IMR-90 (cell line): Measurements from ENCODE around the gene GRN. TPM values are rescaled to one million over a fixed set of nuclear protein-coding genes. Genes with fewer than 3 reads are reported as not detected.
A peak's percentile ranks its signal among the peaks of the same experiment; 100 is the strongest.

Experiments used
- ATAC-seq: fragments of 200-7000 bp; cut with Tn5 transposase; 2 replicates; pipeline ENCODE4 v1.9.1; 2020; ENCODE audit warnings: low read depth, mild to moderate bottlenecking, moderate library complexity
- BruUV-seq: library from RNA; stranded (reverse); fragments of 400-500 nt; replicated peaks from 2 replicates; lab custom pipeline; 2021; lab: Mats Ljungman, UMichigan
- CTCF ChIA-PET: fragments of 300-600 bp; formaldehyde crosslinking; extraction: SDS; loops from one replicate; lab custom pipeline; 2021; ENCODE audit warnings: antibody characterized with exemption; lab: Yijun Ruan, JAX
- POLR2A ChIA-PET: fragments of 300-600 bp; sonication (Branson Sonifier 250); formaldehyde crosslinking; loops from one replicate; lab custom pipeline; 2022; ENCODE audit warnings: antibody characterized with exemption; ENCODE audit not compliant: unreplicated experiment; lab: Charles Lee
- DNase-seq: peaks from one replicate; pipeline ENCODE4 v3.0.0; 2013
- H2AFZ ChIP-seq: replicated peaks from 2 replicates; pipeline ENCODE3; 2013; ENCODE audit warnings: low read length, mild to moderate bottlenecking; ENCODE audit not compliant: poor library complexity
- H2AK5ac ChIP-seq: 2 replicates; pipeline ENCODE4 v1.6.1; 2013; ENCODE audit warnings: low read depth, low read length, inconsistent platforms
- H2AK9ac ChIP-seq: replicated peaks from 2 replicates; pipeline ENCODE3; 2013; ENCODE audit warnings: mild to moderate bottlenecking, low read depth, low read length, moderate library complexity; ENCODE audit not compliant: poor library complexity
- H2BK120ac ChIP-seq: 2 replicates; pipeline ENCODE4 v1.6.1; 2013; ENCODE audit warnings: low read depth, low read length, inconsistent platforms
- H2BK15ac ChIP-seq: 3 replicates; pipeline ENCODE4 v1.6.1; 2013; ENCODE audit warnings: low read depth, low read length, inconsistent platforms
- H2BK20ac ChIP-seq: 2 replicates; pipeline ENCODE4 v1.6.1; 2013; ENCODE audit warnings: low read depth, mild to moderate bottlenecking, inconsistent platforms, low read length, moderate library complexity
- H2BK5ac ChIP-seq: 2 replicates; pipeline ENCODE4 v1.6.1; 2013; ENCODE audit warnings: mild to moderate bottlenecking, low read depth, low read length, inconsistent platforms; ENCODE audit not compliant: poor library complexity, severe bottlenecking
- H3K14ac ChIP-seq: replicated peaks from 2 replicates; pipeline ENCODE4 v1.6.1; 2013; ENCODE audit warnings: low read depth, low read length, inconsistent platforms
- H3K18ac ChIP-seq: 2 replicates; pipeline ENCODE4 v1.6.1; 2013; ENCODE audit warnings: low read depth, low read length, control low read depth
- H3K23ac ChIP-seq: 2 replicates; pipeline ENCODE4 v1.6.1; 2013; ENCODE audit warnings: low read depth, low read length, inconsistent platforms
- H3K27ac ChIP-seq: 2 replicates; pipeline ENCODE4 v1.5.1; 2013; ENCODE audit warnings: mild to moderate bottlenecking, control low read depth, low read length; ENCODE audit not compliant: insufficient read depth
- H3K27me3 ChIP-seq: 2 replicates; pipeline ENCODE4 v1.6.1; 2013; ENCODE audit warnings: low read length; ENCODE audit not compliant: control insufficient read depth, insufficient read depth
- H3K36me3 ChIP-seq: 2 replicates; pipeline ENCODE4 v1.6.1; 2013; ENCODE audit warnings: low read length, mixed read lengths; ENCODE audit not compliant: control insufficient read depth, insufficient read depth
- H3K4ac ChIP-seq: 2 replicates; pipeline ENCODE4 v1.6.1; 2013; ENCODE audit warnings: low read depth, low read length, inconsistent platforms
- H3K4me1 ChIP-seq: 2 replicates; pipeline ENCODE4 v1.6.1; 2013; ENCODE audit warnings: low read length, mixed read lengths; ENCODE audit not compliant: control insufficient read depth, insufficient read depth
- H3K4me2 ChIP-seq: 2 replicates; pipeline ENCODE4 v1.6.1; 2013; ENCODE audit warnings: low read depth, mild to moderate bottlenecking, control low read depth, low read length, moderate library complexity
- H3K4me3 ChIP-seq: 2 replicates; pipeline ENCODE4 v1.5.1; 2013; ENCODE audit warnings: low read depth, mild to moderate bottlenecking, control low read depth, low read length, moderate library complexity; ENCODE audit not compliant: insufficient read depth
- H3K56ac ChIP-seq: 2 replicates; pipeline ENCODE4 v1.6.1; 2013; ENCODE audit warnings: low read length, inconsistent platforms; ENCODE audit not compliant: insufficient read depth; ENCODE audit errors: extremely low read depth
- H3K79me1 ChIP-seq, 2 experiments: 2 replicates each; pipeline ENCODE4 v1.6.1; 2013; ENCODE audit warnings: low read length in 2 of 2, inconsistent platforms in 1 of 2, low read depth in 1 of 2
- H3K9ac ChIP-seq: 2 replicates; pipeline ENCODE4 v1.6.1; 2013; ENCODE audit warnings: low read depth, low read length, control low read depth
- H3K9me1 ChIP-seq: 2 replicates; pipeline ENCODE4 v1.6.1; 2013; ENCODE audit warnings: low read length, inconsistent platforms; ENCODE audit not compliant: insufficient read depth
- H3K9me3 ChIP-seq: 2 replicates; pipeline ENCODE4 v1.6.1; 2013; ENCODE audit warnings: low read length; ENCODE audit not compliant: control insufficient read depth, insufficient read depth
- H4K20me1 ChIP-seq: 2 replicates; pipeline ENCODE4 v1.6.1; 2013; ENCODE audit warnings: low read length, inconsistent platforms; ENCODE audit not compliant: insufficient read depth
- H4K5ac ChIP-seq: 2 replicates; pipeline ENCODE4 v1.6.1; 2013; ENCODE audit warnings: mild to moderate bottlenecking, low read depth, low read length, control low read depth
- H4K8ac ChIP-seq, 2 experiments: 2 replicates each; pipeline ENCODE4 v1.6.1; 2013; ENCODE audit warnings: low read depth in 2 of 2, low read length in 2 of 2, control low read depth in 1 of 2, inconsistent platforms in 1 of 2
- H4K91ac ChIP-seq: 2 replicates; pipeline ENCODE4 v1.6.1; 2013; ENCODE audit warnings: low read depth, low read length, inconsistent platforms; ENCODE audit not compliant: insufficient read depth
- CHD1 ChIP-seq: IDR thresholded peaks from 2 replicates; pipeline ENCODE4 v1.6.1; 2012; ENCODE audit warnings: low read depth, low read length, improper control_type of control experiment
- RAD21 ChIP-seq: IDR thresholded peaks from 2 replicates; pipeline ENCODE4 v1.6.1; 2012; ENCODE audit warnings: low read length, improper control_type of control experiment
- WGBS, 2 experiments: methylation state at CpG; one replicate each; pipeline versions ENCODE4 v1.1.5 to v1.1.7; 2013; ENCODE audit warnings: missing lambda C conversion rate in 2 of 2; ENCODE audit not compliant: insufficient read length in 1 of 2; ENCODE audit errors: extremely low coverage in 2 of 2; 5-methylcytosine and 5-hydroxymethylcytosine counted together
- dilution Hi-C: fragments of 300-500 bp; cut with HindIII; formaldehyde crosslinking; loops from one replicate; pipeline ENCODE4 v1.14.3; 2018; ENCODE audit warnings: low sequenced_read_pairs; ENCODE audit not compliant: unreplicated experiment
- in situ Hi-C: fragments of 300-500 bp; cut with MboI; formaldehyde crosslinking; loops from 3 replicates; pipeline ENCODE4 v1.14.3; 2019; ENCODE audit warnings: low sequenced_read_pairs, inconsistent platforms, mixed read lengths
- intact Hi-C: fragments of 100-400 bp; cut with micrococcal nuclease; formaldehyde crosslinking; loops from 2 replicates; pipeline ENCODE4 v1.10.0; 2022
- polyA plus RNA-seq, 3 experiments: library from polyadenylated mRNA; depleted of rRNA; stranded (reverse); fragments of >200 nt; gene quantifications; 2 replicates each; pipeline ENCODE4 v1.2.3, GENCODE V29; 2012; ENCODE audit warnings: low replicate concordance in 1 of 3
- total RNA-seq: library from RNA; depleted of rRNA; stranded (reverse); fragments of >200 nt; gene quantifications from 2 replicates; pipeline ENCODE4 v1.2.3, GENCODE V29; 2012

The GRN gene
- total and polyA plus RNA-seq, 2 of the 4 experiments (the other 2 are of a cell fraction), result 38.9 to 494 TPM

GRCh38 chr17:44354582-44355561, 9.8 kb downstream of the GRN start:
- 80% methylated on average over 43 of the region's 77 CpGs; no CpG with 5 or more reads in 1 of the 2 experiments for WGBS, 2 experiments
- Histone ChIP-seq H3K56ac (no peak overlapping the region), H3K27ac (no peak overlapping the region), H3K9me3 (no peaks in the 10 kb centered on the region), H4K91ac (no peak overlapping the region), H4K5ac (no peak overlapping the region), H2AK5ac (no peak overlapping the region), H2AK9ac (no peak overlapping the region), H4K8ac (no peak overlapping the region), H3K36me3 (peaks cover 39% of the 10 kb centered on the region), H3K27me3 (no peaks in the 10 kb centered on the region), H3K79me1 (peaks cover 0 to 6% of the 10 kb centered on the region in 2 experiments; a peak in 1 of 4 replicates), H2BK20ac (no peak overlapping the region), H3K4me1 (no peaks in the 10 kb centered on the region), H3K4me3 (no peak overlapping the region), H3K9me1 (no peaks in the 10 kb centered on the region), H3K9ac (no peak overlapping the region), H3K18ac (no peak overlapping the region), H3K4ac (no peak overlapping the region), H4K20me1 (peaks cover 8% of the 10 kb centered on the region; the same call in 1 of the 2 replicates), H2BK5ac (no peak overlapping the region), H3K14ac (no peak overlapping the region), H2BK15ac (no peak overlapping the region), H3K4me2 (no peak overlapping the region), H2BK120ac (no peak overlapping the region), H3K23ac (no peak overlapping the region), H2AFZ (peak overlapping the region; percentile 32)
- ATAC-seq, result no peak
- in situ Hi-C loops (no loop called here), intact Hi-C loops (no loop called here), dilution Hi-C loops (no loop called here)
- no peak for DNase-seq
- POLR2A ChIA-PET, result no interaction called here
- no TSS peak for BruUV-seq
- TF ChIP-seq RAD21 (no peak), CHD1 (no peak)
- CTCF ChIA-PET, result interaction anchor here (0.5 kb wide), 1 partner anchor 333 kb away, joined by 4 read pairs; no protein-coding TSS in a partner anchor
